ENCODE data around the gene TNFRSF18. TPM values are rescaled to one million over a fixed set of nuclear protein-coding genes. Genes with fewer than 3 reads are reported as not detected.
"Not testable (repeated sequence)": the region's sequence is repeated elsewhere in the genome, so short reads cannot be mapped to it uniquely, and the experiment has no call there.

TNFRSF18 gene, protein sequence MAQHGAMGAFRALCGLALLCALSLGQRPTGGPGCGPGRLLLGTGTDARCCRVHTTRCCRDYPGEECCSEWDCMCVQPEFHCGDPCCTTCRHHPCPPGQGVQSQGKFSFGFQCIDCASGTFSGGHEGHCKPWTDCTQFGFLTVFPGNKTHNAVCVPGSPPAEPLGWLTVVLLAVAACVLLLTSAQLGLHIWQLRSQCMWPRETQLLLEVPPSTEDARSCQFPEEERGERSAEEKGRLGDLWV
- 100 to 1,000 TPM in 1 of 2 donors, 10 to 100 TPM in 1; 43.6 to 250 TPM for total RNA-seq

- ATAC-seq (peak; percentile 29 to 35), DNase-seq (ENCODE audit: low spot score in 2 of 2) (peak; percentile 57 to 80)
- Mint-ChIP-seq H3K9me3 (no peaks in the 10 kb centered on the region), H3K36me3 (peaks cover 0 to 7% of the 10 kb centered on the region in 2 donors), H3K27ac (peak within 1 kb of the TSS; percentile 91 to 93)
These were observed at the start of gene TNFRSF18 for GRCh38 chr1:1206376-1206965. TSS of gene TNFRSF18 (minus strand) at chr1:1206592. CDS start at chr1:1206571, 21 bp downstream.

GRCh38 chr1:1255611-1256010 lies 49.2 kb upstream of the TNFRSF18 start:
- Mint-ChIP-seq H3K36me3 (peaks cover 6 to 21% of the 10 kb centered on the region in 2 donors), H3K27ac (no peak overlapping the region), H3K9me3 (no peaks in the 10 kb centered on the region)
- DNase-seq (ENCODE audit: low spot score in 2 of 2) (no peak), ATAC-seq (no peak)

DNA sequence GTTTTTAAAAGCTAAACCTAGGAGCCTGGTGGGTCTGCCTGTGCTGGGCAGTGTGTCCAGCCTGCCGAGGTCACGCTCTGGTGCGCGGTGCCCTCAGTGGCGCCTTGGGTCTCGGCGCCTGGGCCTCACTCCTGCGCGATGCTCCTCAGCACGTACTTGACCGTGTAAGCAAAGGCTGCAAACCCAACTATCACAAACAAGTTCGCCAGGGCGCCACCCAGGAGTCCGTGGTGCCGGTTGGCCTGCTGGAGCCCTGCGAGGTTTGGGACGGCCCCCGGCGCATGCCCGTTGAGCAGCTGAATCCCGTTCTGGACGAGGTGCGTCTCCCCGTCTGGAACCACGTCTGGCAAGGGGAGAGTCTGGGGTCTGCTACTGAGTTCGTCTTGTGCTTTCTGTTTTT lies 48.7 kb upstream of the TNFRSF18 start:
- DNase-seq (ENCODE audit: low spot score in 2 of 2) (no peak), ATAC-seq (no peak)
- H3K9me3 Mint-ChIP-seq = no peaks in the 10 kb centered on the region
- H3K36me3 Mint-ChIP-seq = peaks cover 6 to 21% of the 10 kb centered on the region in 2 donors
- H3K27ac Mint-ChIP-seq = no peak overlapping the region

DNA sequence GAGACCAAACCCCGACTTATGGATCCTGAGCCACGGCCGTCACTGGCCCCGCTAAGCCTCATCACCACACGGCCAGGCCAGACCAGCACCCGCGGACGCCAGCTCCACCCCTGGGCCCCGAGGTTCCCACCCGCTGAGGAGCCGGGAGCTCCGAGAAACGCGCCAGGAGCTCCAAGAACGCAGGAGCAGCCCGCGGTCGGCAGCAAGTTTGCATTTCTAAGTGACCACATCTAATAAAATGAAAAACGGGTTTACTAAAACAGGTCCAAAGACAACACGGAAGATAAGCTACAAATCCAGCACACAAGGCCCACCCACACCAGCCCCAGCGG lies 48.2 kb upstream of the TNFRSF18 start:
- ATAC-seq (no peak), DNase-seq (ENCODE audit: low spot score in 2 of 2) (no peak)
- Mint-ChIP-seq H3K27ac (no peak overlapping the region), H3K9me3 (no peaks in the 10 kb centered on the region), H3K36me3 (peaks cover 6 to 17% of the 10 kb centered on the region in 2 donors)

GRCh38 chr1:1253972-1254666 lies 47.7 kb upstream of the TNFRSF18 start:
- Mint-ChIP-seq H3K27ac (peak overlapping the region in 1 of 2 donors; percentile 67), H3K36me3 (peaks cover 6 to 13% of the 10 kb centered on the region in 2 donors), H3K9me3 (no peaks in the 10 kb centered on the region)
- DNase-seq (ENCODE audit: low spot score in 2 of 2) = no peak
- ATAC-seq = no peak

DNA sequence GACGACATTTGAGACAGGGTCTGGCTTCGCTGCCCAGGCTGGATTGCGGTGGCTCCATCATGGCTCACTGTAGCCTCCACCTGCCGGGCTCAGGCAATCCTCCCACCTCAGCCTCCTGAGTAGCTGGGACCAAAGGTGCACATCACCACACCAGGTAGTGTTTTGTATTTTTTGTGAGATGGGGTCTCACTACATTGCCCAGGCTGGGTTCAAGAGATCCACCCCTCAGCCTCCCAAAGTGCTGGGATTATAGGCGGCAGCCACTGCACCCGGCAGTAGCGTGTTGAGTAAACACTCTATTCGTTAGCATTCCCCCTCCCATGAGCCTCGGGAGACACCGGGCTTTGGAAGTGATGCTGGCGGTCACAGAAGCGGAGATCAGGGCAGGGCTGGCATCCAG lies 46.9 kb upstream of the TNFRSF18 start:
- DNase-seq (ENCODE audit: low spot score in 2 of 2) (no peak), ATAC-seq (no peak)
- H3K9me3 Mint-ChIP-seq = no peaks in the 10 kb centered on the region
- peak overlapping the region in 1 of 2 donors; percentile 67 for H3K27ac Mint-ChIP-seq
- H3K36me3 Mint-ChIP-seq = peaks cover 6 to 13% of the 10 kb centered on the region in 2 donors

- Mint-ChIP-seq H3K9me3 (no peaks in the 10 kb centered on the region), H3K27ac (peak overlapping the region; percentile 65 to 95), H3K36me3 (peaks cover 6 to 8% of the 10 kb centered on the region in 2 donors)
- peak in 1 of 2 donors; percentile 84 for DNase-seq (ENCODE audit: low spot score in 2 of 2)
- ATAC-seq = peak; percentile 77 to 92
These were observed 44.4 kb upstream of the TNFRSF18 start for GRCh38 chr1:1250786-1251284.

DNA sequence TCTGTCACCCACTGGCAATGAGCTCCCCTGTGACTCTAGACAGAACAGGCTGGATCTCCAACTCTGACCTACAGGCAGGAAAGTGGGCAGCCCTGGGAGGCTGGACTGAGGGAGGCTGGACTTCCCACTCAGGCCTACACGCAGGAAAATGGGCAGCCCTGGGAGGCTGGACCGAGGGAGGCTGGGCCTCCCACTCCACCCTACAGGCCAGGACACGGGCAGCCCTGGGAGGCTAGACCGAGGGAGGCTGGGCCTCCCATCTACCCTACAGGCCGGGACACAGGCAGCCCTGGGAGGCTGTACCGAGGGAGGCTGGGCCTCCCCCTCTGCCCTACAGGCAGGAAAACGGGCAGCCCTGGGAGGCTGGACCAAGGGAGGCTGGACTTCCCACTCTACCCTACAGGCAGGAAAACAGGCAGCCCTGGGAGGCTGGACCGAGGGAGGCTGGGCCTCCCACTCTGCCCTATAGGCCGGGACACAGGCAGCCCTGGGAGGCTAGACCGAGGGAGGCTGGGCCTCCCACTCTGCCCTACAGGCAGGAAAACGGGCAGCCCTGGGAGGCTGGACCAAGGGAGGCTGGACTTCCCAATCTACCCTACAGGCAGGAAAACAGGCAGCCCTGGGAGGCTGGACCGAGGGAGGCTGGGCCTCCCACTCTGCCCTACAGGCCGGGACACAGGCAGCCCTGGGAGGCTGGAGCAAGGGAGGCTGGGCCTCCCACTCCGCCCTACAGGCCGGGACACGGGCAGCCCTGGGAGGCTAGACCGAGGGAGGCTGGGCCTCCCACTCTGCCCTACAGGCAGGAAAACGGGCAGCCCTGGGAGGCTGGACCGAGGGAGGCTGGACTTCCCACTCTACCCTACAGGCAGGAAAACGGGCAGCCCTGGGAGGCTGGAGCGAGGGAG lies 41.9 kb upstream of the TNFRSF18 start:
- not testable (repeated sequence) for DNase-seq (ENCODE audit: low spot score in 2 of 2); H3K36me3 Mint-ChIP-seq; H3K27ac Mint-ChIP-seq; ATAC-seq; H3K9me3 Mint-ChIP-seq

DNA sequence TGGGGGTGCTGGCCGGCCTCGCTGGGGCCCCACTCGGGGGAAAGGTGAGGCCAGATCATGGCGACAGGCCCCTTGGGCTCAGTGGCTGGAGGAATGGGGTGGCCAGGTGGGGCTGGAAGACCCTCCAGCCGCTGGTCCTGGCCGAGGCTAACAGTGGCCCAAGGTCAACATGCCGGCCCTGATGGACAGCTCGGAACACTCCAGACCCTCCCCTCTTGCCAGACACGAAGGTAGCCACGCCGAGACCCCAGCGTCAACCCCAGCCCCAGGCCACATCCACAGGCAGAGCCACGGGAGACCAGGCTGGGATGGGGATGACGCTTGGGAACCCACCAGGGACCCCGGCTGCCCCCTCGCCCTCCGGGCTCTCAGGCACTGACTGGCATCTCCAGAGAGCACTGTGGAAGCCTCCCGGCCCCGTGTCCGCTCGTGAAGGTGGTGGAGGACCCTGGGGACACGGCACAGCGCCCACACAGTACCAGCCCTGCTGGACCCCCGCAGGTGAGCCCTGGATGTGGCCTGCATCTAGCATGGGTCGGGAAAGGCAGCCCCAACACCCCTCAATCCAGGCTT lies 41.0 kb upstream of the TNFRSF18 start:
- H3K36me3 Mint-ChIP-seq = no peaks in the 10 kb centered on the region
- H3K27ac Mint-ChIP-seq = no peak overlapping the region
- ATAC-seq = no peak
- no peaks in the 10 kb centered on the region for H3K9me3 Mint-ChIP-seq
- DNase-seq (ENCODE audit: low spot score in 2 of 2) = no peak

DNA sequence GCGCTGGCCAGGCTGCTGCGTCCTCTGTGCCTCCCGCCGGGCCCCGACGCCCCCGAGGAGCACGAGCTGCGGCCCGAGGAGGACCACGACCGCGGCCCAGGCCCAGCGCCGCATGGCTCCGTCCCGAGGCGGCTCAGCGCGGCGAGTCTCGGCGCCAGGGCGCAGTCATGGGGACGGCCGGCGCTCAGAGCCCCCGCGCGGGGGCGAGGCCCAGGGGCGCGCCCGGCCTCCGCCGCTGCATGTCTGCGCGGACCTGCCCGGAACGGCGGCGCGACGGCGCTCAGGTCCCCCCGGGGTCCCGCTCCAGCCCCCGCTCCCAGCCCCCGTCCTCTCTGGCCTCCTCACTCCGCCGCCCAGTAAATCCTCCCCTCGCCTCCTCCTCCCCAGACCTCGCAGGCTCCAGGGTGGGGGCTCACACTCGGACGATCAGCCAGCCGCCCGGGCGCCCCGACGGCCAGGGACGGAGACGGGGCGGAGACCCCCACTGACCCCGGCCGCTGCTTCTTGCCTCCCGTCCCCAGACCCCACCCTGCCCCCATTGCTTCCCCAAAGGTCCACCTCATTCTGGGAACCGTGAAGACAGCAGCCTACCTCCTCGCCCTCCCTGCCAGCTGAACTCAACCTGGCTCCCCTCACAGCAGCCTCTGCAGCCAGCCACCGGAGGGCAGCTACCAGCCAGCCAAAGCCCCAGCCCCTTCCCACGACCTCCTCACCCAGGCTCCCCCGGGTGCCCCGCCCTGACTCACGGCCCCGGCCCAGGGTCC lies 40.4 kb upstream of the TNFRSF18 start, which contains the start of gene C1QTNF12:
Gene C1QTNF12, minus strand, starts transcription at position 146 of the 764 bp plus-strand sequence. Its CDS starts 32 bp downstream, at position 114.
- H3K27ac Mint-ChIP-seq = no peak within 1 kb of the TSS
- H3K9me3 Mint-ChIP-seq = no peaks in the 10 kb centered on the region
- H3K36me3 Mint-ChIP-seq = no peaks in the 10 kb centered on the region
- DNase-seq (ENCODE audit: low spot score in 2 of 2) = no peak
- no peak for ATAC-seq

DNA sequence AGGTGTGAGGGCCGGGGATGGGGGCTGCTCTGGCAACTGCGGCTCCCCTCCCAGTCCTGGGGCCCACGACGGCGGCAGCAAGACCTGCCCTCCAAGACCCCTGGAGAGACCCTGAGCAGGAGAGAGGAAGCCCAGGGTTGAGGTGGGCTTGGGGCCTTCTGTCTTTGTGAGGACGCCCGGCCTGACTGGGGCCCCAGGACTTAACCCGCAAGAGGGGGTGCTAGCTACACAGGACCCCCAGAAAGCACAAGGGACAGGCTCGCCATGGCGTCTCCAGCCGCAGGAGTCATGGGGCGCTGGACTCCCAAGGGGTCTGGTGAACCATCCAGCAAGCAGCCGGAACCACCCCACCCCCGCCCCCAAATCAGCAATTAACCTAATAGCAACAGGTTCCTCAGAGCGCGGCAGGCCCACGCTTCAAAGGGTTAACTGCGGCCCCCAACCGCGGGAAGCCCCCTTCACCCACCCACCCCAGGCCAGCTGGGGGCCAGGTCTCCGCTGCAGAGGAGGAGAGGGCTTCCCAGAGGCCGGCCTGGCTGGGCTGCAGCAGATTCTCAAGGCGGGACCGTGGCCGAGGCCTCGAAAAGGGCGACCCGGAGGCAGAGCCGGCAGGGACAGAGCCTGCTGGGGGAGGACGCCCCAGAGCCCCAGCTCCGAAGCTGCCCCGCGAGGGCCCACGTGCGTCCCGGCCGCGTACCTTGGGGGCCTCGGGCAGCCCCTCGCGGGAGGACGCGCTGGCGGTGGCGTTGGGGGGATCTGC lies 39.6 kb upstream of the TNFRSF18 start:
- Mint-ChIP-seq H3K36me3 (no peaks in the 10 kb centered on the region), H3K27ac (no peak overlapping the region), H3K9me3 (no peaks in the 10 kb centered on the region)
- DNase-seq (ENCODE audit: low spot score in 2 of 2) = no peak
- ATAC-seq = no peak

DNA sequence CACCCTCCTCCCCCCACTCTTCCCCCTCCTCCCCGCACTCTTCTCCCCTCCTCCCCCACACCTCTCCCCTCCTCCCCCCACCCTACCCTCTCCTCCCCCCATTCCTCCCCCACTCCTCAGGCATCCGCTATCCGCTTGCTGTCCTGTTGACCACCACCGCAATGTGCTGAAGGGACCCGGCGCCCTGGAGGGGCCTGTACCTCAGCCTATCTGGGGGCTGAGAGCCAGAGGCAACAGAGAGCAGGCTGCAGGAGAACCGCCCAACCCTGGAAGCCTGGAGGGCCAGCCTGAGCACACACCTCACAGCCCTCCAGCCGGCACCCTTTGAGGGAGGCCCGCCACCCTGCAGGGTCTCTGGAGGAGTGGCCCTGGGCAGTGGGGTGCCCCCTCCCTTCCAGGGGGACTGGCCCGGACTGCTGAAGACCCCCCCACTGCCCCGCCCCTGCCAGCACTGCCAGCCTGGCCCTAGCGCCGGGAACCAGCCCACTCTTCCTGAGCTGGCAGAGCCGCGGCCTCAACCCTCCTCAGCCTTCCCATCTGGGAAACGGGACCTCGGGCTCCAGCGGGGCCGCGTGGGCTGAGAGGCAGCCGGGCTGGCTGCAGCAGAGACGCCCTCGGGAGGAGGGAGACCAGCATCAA lies 38.9 kb upstream of the TNFRSF18 start:
- Mint-ChIP-seq H3K27ac (no peak overlapping the region), H3K36me3 (no peaks in the 10 kb centered on the region), H3K9me3 (no peaks in the 10 kb centered on the region)
- ATAC-seq (no peak), DNase-seq (ENCODE audit: low spot score in 2 of 2) (no peak)

DNA sequence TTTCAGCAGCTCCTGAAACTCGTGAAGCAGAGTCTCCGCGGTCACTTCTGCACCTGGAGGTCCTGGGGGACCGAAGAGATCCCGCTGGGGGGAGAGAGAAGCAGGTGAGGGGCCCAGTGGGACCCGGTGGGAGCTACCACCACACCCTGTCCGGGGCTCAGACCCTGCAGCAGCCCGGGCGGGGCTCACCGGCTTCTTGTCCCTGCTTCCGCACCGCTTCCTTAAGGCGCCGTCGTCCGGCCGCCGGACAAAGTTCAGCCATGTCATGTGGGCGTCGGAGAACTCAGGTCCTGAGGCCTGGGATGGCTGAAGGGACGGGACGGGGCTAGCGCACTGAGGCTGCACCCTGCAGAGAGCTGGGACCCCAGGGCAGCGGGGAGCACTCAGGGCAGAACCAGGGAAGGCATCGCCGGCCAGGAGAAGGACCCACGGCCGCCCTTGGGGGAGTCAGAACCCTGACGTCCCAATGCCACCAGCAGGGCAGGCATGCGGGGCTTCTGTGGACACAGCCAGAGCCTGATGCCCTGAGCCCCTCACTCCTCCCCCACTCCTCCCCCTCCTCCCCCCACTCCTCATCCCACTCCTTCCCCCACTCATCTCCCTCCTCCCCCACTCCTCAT lies 37.9 kb upstream of the TNFRSF18 start:
- ATAC-seq (no peak), DNase-seq (ENCODE audit: low spot score in 2 of 2) (no peak)
- Mint-ChIP-seq H3K9me3 (no peaks in the 10 kb centered on the region), H3K36me3 (no peaks in the 10 kb centered on the region), H3K27ac (no peak overlapping the region)

GRCh38 chr1:1243807-1244191 lies 37.4 kb upstream of the TNFRSF18 start:
- H3K36me3 Mint-ChIP-seq = no peaks in the 10 kb centered on the region
- no peaks in the 10 kb centered on the region for H3K9me3 Mint-ChIP-seq
- DNase-seq (ENCODE audit: low spot score in 2 of 2) = no peak
- no peak overlapping the region for H3K27ac Mint-ChIP-seq
- no peak for ATAC-seq

Data from activated naive CD4-positive, alpha-beta T cell treated with anti-CD3 and anti-CD28 coated beads, Interleukin-2, amount 50 U/mL, for 72 hours (primary cell).